Omental fat pad (tissue), 4 donors: Measurements from ENCODE around the gene GSTCD. TPM values are rescaled to one million over a fixed set of nuclear protein-coding genes. Genes with fewer than 3 reads are reported as not detected.

Experiments used
- ATAC-seq: fragments of 150-250 bp; one replicate; pipeline ENCODE4 v1.9.1; 2016; ENCODE audit warnings: mild to moderate bottlenecking, moderate library complexity; ENCODE audit not compliant: low FRiP score
- DNase-seq: peaks from one replicate; pipeline ENCODE4 v3.0.0-alpha.2; 2019; ENCODE audit warnings: low spot score
- CTCF ChIP-seq, 3 donors: fragments of 450-650 bp; IDR thresholded peaks; one replicate each; pipeline ENCODE4 v1.5.1; 2016 to 2017; ENCODE audit warnings: antibody characterized with exemption in 3 of 3, mild to moderate bottlenecking in 3 of 3, moderate library complexity in 2 of 3
- total RNA-seq, 4 donors: library from RNA; depleted of rRNA; stranded (reverse); fragments of >200 nt; gene quantifications; one replicate each; pipeline ENCODE4 v1.1.0, GENCODE V29; 2016

Gene GSTCD
- total RNA-seq, 4 donors from 2014 or later = 6.0 to 13.2 (median 7.5) TPM

DNA sequence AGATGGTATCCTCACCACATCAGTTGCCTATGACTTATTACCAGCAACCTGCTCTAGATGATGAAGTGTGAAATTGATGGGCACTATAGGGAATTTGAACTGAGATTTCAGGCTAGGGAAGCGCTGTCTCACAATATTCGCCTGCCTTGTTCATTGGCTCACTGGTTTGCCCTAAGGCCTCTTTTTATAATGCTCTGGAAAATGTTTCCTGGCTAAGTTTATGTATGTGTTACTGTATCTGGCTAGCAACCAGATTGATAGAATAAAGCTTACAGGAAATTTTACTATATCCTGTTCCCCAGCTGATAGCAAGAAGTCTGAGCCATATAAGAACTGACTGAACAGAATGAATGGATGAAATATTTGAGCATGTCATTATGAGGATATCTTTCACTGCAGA lies 71.6 kb downstream of the GSTCD start:
- ATAC-seq (no peak), DNase-seq (no peak)
- TF ChIP-seq CTCF (IDR thresholded peaks at IDR 0.05) = no peak

DNA sequence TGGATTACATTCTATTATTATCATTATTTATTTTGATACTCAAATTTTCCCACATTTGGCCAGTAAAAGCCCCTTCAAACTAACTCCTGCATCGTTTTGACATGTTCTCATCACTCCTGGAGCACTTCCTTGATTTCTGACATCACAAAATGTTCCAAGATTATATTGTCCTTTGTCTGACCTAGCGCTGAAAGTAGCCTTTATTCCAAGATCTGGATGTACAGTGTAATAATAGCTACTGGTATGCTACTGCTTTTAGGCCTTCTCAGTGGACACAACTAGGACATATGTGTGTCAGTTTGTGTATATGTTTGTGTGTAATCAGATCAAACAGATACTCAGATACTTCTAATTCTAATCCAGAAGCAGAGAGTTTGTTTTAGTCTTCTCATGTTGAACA lies 76.2 kb downstream of the GSTCD start:
- no peak for TF ChIP-seq CTCF (IDR thresholded peaks at IDR 0.05)
- DNase-seq (no peak), ATAC-seq (no peak)

- ATAC-seq (no peak), DNase-seq (no peak)
- TF ChIP-seq CTCF (IDR thresholded peaks at IDR 0.05) = no peak
Measured at GRCh38 chr4:105785792-105786191, 77.2 kb downstream of the GSTCD start.

DNA sequence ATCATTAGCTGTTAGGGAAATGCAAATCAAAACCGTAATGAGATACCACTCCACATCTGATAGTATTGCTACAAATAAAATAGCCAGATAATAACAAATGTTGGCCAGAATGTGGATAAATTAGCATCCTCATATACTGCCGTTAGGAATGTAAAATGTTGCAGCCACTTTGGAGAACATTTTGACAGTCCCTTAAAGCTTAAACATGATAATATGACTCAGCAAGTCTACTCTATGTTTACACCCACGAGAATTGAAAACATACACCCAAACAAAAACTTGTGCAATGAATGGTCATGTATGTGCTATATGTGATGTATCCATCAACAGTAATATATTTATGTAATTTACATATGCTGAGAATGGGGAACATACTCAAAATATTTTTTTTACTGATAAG lies 78.2 kb downstream of the GSTCD start:
- ATAC-seq (no peak), DNase-seq (no peak)
- no peak for TF ChIP-seq CTCF (IDR thresholded peaks at IDR 0.05)

GRCh38 chr4:105797225-105797624 lies 88.6 kb downstream of the GSTCD start:
- TF ChIP-seq CTCF (IDR thresholded peaks at IDR 0.05) = no peak
- ATAC-seq (no peak), DNase-seq (no peak)

- TF ChIP-seq CTCF (IDR thresholded peaks at IDR 0.05) = no peak
- ATAC-seq (no peak), DNase-seq (no peak)
Measured at GRCh38 chr4:105805501-105806120, 97.0 kb downstream of the GSTCD start.

DNA sequence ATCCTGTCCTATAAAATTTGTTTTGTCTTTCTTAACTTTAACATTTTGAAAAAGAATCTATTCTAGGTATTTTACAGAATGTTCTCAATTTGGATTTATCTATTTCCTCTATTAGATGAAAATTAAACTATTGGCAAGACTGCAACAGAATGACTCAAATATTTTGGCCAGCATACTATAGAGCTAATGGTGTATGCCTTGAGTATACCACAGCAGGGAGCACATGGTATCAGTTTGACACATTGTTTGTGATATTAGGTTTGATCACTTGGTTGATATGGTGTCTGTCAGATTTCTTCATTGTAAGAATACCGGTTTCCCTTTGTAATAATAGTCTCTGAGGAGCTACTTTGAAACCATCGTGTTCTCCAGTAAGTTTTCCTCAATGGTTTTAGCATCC lies 98.9 kb downstream of the GSTCD start:
- no peak for ATAC-seq
- no peak for DNase-seq
- TF ChIP-seq CTCF (IDR thresholded peaks at IDR 0.05) = no peak
